HAP-1 (cell line): Measurements from ENCODE around the gene SASH3.
"Not testable (repeated sequence)": the region's sequence is repeated elsewhere in the genome, so short reads cannot be mapped to it uniquely, and the experiment has no call there.

Experiments
- DNase-seq, 2 experiments: peaks; one replicate each; pipeline ENCODE4 v3.0.0-alpha.2; 2016 to 2020; ENCODE audit warnings: low spot score in 2 of 2
- H3K27me3 ChIP-seq: fragments of 250-450 bp; sonication (Bioruptor Pico); 2 replicates; pipeline ENCODE4 v1.5.1; 2020; ENCODE audit warnings: low read depth, mild to moderate bottlenecking, moderate library complexity
- H3K36me3 ChIP-seq: fragments of 250-450 bp; sonication (Bioruptor Pico); replicated peaks from 2 replicates; pipeline ENCODE4 v1.5.1; 2020; ENCODE audit warnings: mild to moderate bottlenecking
- H3K4me1 ChIP-seq: fragments of 250-450 bp; sonication (Bioruptor Pico); 2 replicates; pipeline ENCODE4 v1.5.1; 2020; ENCODE audit warnings: mild to moderate bottlenecking
- H3K4me3 ChIP-seq: fragments of 250-450 bp; sonication (Bioruptor Pico); 2 replicates; pipeline ENCODE4 v1.5.1; 2020; ENCODE audit warnings: mild to moderate bottlenecking, moderate library complexity
- H3K9me3 ChIP-seq: fragments of 250-450 bp; sonication (Bioruptor Pico); 2 replicates; pipeline ENCODE4 v1.5.1; 2020; ENCODE audit warnings: mild to moderate bottlenecking, moderate library complexity
- in situ Hi-C: fragments of 300-500 bp; cut with MboI; formaldehyde crosslinking; loops from 3 replicates; pipeline ENCODE4 v1.14.3; 2020; ENCODE audit warnings: low sequenced_read_pairs, inconsistent platforms, mixed read lengths

The SASH3 gene

GRCh38 chrX:129779747-129780146, at the start of gene SASH3:
Gene SASH3 (plus strand): TSS chrX:129779949. CDS start chrX:129780098, 149 bp downstream.
- Histone ChIP-seq H3K4me1 (no peaks in the 10 kb centered on the region), H3K36me3 (no peaks in the 10 kb centered on the region), H3K4me3 (no peak within 1 kb of the TSS), H3K9me3 (no peaks in the 10 kb centered on the region), H3K27me3 (no peaks in the 10 kb centered on the region)
- in situ Hi-C loops = no loop called here
- no peak for DNase-seq

DNA sequence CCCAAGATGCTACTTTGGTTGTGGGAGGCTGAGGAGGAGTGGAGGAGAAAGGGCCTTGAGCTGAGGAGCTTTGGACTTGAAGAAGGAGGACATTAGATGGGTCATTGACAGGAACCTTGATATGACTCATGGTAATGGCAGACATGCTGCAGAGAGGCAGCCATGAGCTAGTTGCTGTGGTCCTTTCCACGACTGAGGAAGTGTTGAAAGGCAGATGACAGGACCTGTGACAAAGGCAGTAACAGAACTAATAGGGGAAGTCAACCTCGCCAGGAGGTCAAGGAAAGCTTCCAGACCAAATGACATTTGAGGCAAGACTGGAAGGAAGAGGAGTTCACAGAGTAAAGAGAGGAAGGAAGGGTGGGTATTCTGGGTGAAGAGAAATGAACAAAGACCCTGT, 48.5 kb upstream of the SASH3 start:
- no peaks in the 10 kb centered on the region for H3K36me3 ChIP-seq
- in situ Hi-C loops = no loop called here
- no peaks in the 10 kb centered on the region; the same call in 1 of the 2 replicates for H3K27me3 ChIP-seq
- H3K4me3 ChIP-seq = no peak overlapping the region
- H3K4me1 ChIP-seq = no peaks in the 10 kb centered on the region
- no peak for DNase-seq
- no peaks in the 10 kb centered on the region for H3K9me3 ChIP-seq

- in situ Hi-C loops = no loop called here
- Histone ChIP-seq H3K27me3 (peaks cover 2% of the 10 kb centered on the region; the same call in 1 of the 2 replicates), H3K36me3 (no peaks in the 10 kb centered on the region), H3K4me1 (no peaks in the 10 kb centered on the region), H3K4me3 (no peak overlapping the region), H3K9me3 (no peaks in the 10 kb centered on the region)
- no peak for DNase-seq
Observed at GRCh38 chrX:129732857-129733256, 46.9 kb upstream of the SASH3 start.

- H3K4me1 ChIP-seq = no peaks in the 10 kb centered on the region
- no peak for DNase-seq
- no peaks in the 10 kb centered on the region for H3K9me3 ChIP-seq
- H3K4me3 ChIP-seq = no peak overlapping the region
- in situ Hi-C loops = no loop called here
- H3K36me3 ChIP-seq = no peaks in the 10 kb centered on the region
- H3K27me3 ChIP-seq = peaks cover 2% of the 10 kb centered on the region; the same call in 1 of the 2 replicates
Observed at GRCh38 chrX:129733335-129733734, 46.4 kb upstream of the SASH3 start.

DNA sequence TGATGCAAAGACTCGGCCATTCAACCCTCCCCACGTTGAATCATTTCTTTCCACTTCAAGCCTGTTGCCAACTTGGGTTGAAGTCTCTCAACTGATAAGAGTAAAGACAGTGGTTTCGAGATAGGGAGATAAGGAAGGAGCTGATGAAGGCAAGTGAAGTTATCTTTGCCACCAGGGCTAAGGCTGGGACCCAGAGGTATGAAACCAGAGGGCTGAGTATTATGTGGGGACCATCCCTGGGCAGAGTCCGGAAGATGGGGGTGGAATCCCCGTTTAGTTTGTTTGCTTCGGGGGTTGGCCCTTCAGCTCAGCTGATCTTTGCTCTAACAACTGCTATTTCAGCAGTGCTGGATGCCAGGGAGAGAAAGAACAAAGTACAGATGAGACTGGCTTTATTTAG, 43.3 kb upstream of the SASH3 start:
- in situ Hi-C loops = no loop called here
- no peaks in the 10 kb centered on the region for H3K9me3 ChIP-seq
- H3K4me3 ChIP-seq = no peak overlapping the region
- DNase-seq = no peak
- H3K27me3 ChIP-seq = 0 out of 2 replicates have a peak, but pooled peaks cover 2% of the 10 kb centered on the region
- no peaks in the 10 kb centered on the region for H3K36me3 ChIP-seq
- no peaks in the 10 kb centered on the region for H3K4me1 ChIP-seq

- no peak for DNase-seq
- no peaks in the 10 kb centered on the region for H3K4me1 ChIP-seq
- H3K36me3 ChIP-seq = no peaks in the 10 kb centered on the region
- 0 out of 2 replicates have a peak, but pooled peaks cover 2% of the 10 kb centered on the region for H3K27me3 ChIP-seq
- H3K9me3 ChIP-seq = no peaks in the 10 kb centered on the region
- no peak overlapping the region for H3K4me3 ChIP-seq
- in situ Hi-C loops = no loop called here
Observed at GRCh38 chrX:129737916-129738315, 41.8 kb upstream of the SASH3 start.

- H3K9me3 ChIP-seq = no peaks in the 10 kb centered on the region
- H3K4me1 ChIP-seq = no peaks in the 10 kb centered on the region
- no peak for DNase-seq
- in situ Hi-C loops = no loop called here
- H3K4me3 ChIP-seq = no peak within 1 kb of the TSS
- H3K36me3 ChIP-seq = no peaks in the 10 kb centered on the region
- H3K27me3 ChIP-seq = 0 out of 2 replicates have a peak, but pooled peaks cover 2% of the 10 kb centered on the region
Observed at GRCh38 chrX:129738466-129739308, 41.1 kb upstream of the SASH3 start, which contains the start of gene XPNPEP2. Gene XPNPEP2 (plus strand): TSS chrX:129738979. CDS start chrX:129739214, 235 bp downstream.

DNA sequence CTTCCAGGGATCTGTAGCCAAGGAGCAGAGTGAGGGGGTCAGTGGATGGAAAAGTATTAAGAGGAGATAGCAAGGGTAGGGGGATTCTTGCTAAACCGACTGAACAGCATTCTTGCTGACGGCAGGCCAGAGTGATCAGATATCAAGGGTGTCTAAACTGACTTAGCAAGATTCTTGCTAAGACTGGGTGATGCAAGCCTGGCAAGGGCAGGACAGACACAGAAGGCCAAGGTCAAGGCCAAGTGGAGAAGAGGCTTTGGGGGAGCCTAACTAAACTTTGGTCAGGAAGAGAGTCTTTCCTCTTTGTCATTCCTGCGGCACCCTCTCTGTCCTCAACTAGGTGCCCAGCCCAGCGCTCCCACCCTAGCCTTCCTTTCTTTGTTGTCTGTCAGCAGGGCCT, 40.2 kb upstream of the SASH3 start:
- H3K27me3 ChIP-seq = 0 out of 2 replicates have a peak, but pooled peaks cover 2% of the 10 kb centered on the region
- H3K4me1 ChIP-seq = no peaks in the 10 kb centered on the region
- in situ Hi-C loops = no loop called here
- no peaks in the 10 kb centered on the region for H3K9me3 ChIP-seq
- no peaks in the 10 kb centered on the region for H3K36me3 ChIP-seq
- no peak overlapping the region for H3K4me3 ChIP-seq
- DNase-seq = no peak

DNA sequence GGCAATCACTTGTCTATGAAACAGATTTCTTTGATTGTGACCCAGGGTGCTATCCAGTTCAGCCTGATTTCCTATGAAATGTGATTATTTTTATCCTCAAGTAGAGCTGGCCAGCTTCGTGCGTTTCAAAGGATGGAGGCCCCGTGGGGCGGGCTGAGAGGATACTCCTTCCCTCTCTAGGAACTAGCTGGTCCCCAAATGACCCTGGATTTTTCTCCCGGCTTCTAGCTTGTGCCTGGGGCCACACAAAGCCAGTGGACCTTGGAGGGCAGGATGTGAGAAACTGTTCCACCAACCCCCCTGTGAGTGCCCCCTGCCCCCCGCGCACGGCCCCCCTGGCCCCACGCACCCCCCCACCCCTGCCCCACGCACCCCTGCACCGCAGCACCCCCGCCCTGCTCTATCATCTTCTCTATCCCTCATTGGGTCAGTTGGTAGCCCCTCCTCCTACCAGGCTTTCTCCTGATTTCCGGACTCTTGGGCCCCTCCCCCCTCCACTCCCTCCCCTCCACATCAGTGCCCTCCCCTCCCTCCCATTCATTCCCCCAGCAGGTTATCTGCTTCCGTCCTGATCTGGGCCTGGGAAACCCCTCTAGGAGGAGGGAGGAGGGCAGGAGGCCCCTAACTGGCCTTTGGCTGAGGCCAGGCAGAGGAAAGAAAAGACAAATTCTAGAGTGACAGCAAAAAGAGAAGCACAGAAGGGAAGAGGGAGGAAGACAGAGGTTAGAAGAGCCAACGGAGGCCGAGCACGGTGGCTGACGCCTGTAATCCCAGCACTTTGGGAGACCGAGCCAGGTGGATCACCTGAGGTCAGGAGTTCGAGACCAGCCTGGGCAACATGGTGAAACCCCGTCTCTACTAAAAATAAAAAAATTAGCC, 37.6 kb upstream of the SASH3 start:
- Histone ChIP-seq H3K9me3 (no peaks in the 10 kb centered on the region), H3K4me1 (no peaks in the 10 kb centered on the region), H3K4me3 (no peak overlapping the region), H3K27me3 (0 out of 2 replicates have a peak, but pooled peaks cover 2% of the 10 kb centered on the region), H3K36me3 (no peaks in the 10 kb centered on the region)
- peak in 1 of 2 experiments; percentile 44 for DNase-seq
- in situ Hi-C loops = no loop called here

DNA sequence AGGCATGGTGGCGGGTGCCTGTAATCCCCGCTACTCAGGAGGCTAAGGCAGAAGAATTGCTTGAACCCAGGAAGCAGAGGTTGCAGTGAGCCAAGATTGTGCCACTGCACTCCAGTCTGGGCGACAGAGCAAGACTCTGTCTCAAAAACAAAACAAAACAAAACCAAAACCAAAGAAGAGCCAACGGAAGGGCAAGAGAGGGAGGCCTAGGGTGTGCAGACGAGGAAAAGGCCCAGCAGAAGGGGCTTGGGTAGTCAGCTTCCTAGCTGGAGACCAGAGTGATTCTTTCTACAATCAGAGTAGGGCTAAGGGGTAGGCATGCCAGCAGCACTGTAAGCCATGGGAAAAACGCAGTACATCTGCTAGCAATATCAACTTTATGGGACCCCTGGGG, 37.0 kb upstream of the SASH3 start:
- H3K4me1 ChIP-seq, DNase-seq, H3K9me3 ChIP-seq, H3K36me3 ChIP-seq, H3K4me3 ChIP-seq, H3K27me3 ChIP-seq, in situ Hi-C loops: not testable (repeated sequence)

DNA sequence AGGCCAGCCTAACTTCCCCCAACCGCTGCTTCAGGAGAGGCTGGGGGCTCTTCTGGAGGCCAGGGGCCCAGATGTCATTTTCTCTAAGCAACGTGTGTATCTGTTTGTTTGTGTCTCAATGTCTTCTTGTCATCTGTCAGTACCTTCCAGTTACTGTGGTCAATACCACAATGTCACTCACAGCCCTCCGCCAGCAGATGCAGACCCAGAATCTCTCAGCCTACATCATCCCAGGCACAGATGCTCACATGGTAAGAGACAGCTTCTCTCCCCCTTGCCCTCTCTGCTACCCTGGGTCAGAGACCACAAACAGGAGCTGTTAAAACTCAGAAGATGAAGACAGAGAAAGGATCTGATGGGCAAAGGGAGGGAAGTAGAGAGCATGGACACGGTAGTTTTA, 35.9 kb upstream of the SASH3 start:
- Histone ChIP-seq H3K4me1 (no peaks in the 10 kb centered on the region), H3K9me3 (no peaks in the 10 kb centered on the region), H3K36me3 (no peaks in the 10 kb centered on the region), H3K27me3 (no peaks in the 10 kb centered on the region), H3K4me3 (no peak overlapping the region)
- DNase-seq = no peak
- in situ Hi-C loops = no loop called here

- DNase-seq = no peak
- no peaks in the 10 kb centered on the region for H3K36me3 ChIP-seq
- no peaks in the 10 kb centered on the region for H3K4me1 ChIP-seq
- no peak overlapping the region for H3K4me3 ChIP-seq
- H3K9me3 ChIP-seq = no peaks in the 10 kb centered on the region
- in situ Hi-C loops = no loop called here
- no peaks in the 10 kb centered on the region; the same call in 1 of the 2 replicates for H3K27me3 ChIP-seq
Observed at GRCh38 chrX:129744861-129745321, 34.9 kb upstream of the SASH3 start.

- Histone ChIP-seq H3K4me1 (no peaks in the 10 kb centered on the region), H3K36me3 (no peaks in the 10 kb centered on the region), H3K27me3 (no peaks in the 10 kb centered on the region; the same call in 1 of the 2 replicates), H3K4me3 (no peak overlapping the region), H3K9me3 (no peaks in the 10 kb centered on the region)
- in situ Hi-C loops = no loop called here
- no peak for DNase-seq
Observed at GRCh38 chrX:129746557-129747470, 32.9 kb upstream of the SASH3 start.
